GM12878 (cell line): ENCODE results near the gene COL11A2.

Experiments
- NFIC ChIP-seq: IDR thresholded peaks from 2 replicates; pipeline ENCODE4 v1.6.1; 2012; ENCODE audit warnings: low read depth, mild to moderate bottlenecking, inconsistent platforms, low read length, moderate library complexity
- NFYB ChIP-seq: IDR thresholded peaks from 2 replicates; pipeline ENCODE4 v1.6.1; 2011; ENCODE audit warnings: low read depth, mild to moderate bottlenecking, low read length, improper control_type of control experiment, moderate library complexity; ENCODE audit not compliant: insufficient read depth
- TF ChIP-seq, protein P1 (sequence below), 3 experiments: IDR thresholded peaks in 2 of 3; conservative IDR thresholded peaks in 1 of 3; 2 replicates each; pipeline ENCODE4 v1.5.1; 2011; ENCODE audit warnings: low read depth in 3 of 3, low read length in 3 of 3, mild to moderate bottlenecking in 3 of 3, control low read depth in 2 of 3, moderate library complexity in 2 of 3, inconsistent platforms in 1 of 3, mixed read lengths in 1 of 3; ENCODE audit not compliant: control insufficient read depth in 2 of 3, insufficient read depth in 1 of 3; ENCODE audit errors: extremely low read depth in 1 of 3

DNA sequence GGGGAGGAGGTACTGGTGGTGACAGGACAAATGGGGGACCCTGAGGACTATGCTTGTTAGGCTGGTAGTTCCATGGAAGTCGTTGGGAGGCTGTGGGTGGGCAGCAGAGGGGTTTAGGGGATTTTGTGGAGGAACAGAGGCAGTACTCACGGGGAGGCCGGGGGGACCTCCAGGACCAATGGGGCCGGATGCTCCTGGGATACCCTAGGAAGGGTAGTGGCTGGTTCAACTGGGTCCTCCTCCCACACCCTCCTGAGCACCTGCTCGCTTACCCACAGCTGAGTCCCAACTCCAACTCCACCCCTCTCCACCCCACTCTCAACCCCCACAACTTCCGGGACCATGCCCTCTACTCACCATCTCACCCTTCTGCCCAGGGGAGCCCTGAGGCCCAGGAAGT, 25.9 kb downstream of the COL11A2 start:
- TF ChIP-seq NFYB (no peak), NFIC (no peak)
- TF ChIP-seq, protein P1, sequence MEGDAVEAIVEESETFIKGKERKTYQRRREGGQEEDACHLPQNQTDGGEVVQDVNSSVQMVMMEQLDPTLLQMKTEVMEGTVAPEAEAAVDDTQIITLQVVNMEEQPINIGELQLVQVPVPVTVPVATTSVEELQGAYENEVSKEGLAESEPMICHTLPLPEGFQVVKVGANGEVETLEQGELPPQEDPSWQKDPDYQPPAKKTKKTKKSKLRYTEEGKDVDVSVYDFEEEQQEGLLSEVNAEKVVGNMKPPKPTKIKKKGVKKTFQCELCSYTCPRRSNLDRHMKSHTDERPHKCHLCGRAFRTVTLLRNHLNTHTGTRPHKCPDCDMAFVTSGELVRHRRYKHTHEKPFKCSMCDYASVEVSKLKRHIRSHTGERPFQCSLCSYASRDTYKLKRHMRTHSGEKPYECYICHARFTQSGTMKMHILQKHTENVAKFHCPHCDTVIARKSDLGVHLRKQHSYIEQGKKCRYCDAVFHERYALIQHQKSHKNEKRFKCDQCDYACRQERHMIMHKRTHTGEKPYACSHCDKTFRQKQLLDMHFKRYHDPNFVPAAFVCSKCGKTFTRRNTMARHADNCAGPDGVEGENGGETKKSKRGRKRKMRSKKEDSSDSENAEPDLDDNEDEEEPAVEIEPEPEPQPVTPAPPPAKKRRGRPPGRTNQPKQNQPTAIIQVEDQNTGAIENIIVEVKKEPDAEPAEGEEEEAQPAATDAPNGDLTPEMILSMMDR (IDR thresholded peaks at IDR 0.05 in 2 of 3, conservative IDR thresholded peaks at IDR 0.05 in 1 of 3; ENCODE audit: control insufficient read depth in 2 of 3, extremely low read depth in 1 of 3, insufficient read depth in 1 of 3, low read depth in 3 of 3, low read length in 3 of 3) = no peak
